Chondrocyte (in vitro differentiated cells): ENCODE results near the gene SRL. TPM values are rescaled to one million over a fixed set of nuclear protein-coding genes. Genes with fewer than 3 reads are reported as not detected.

Source experiments
- DNase-seq: peaks from one replicate; pipeline ENCODE4 v3.0.0; 2021; ENCODE audit warnings: mixed read lengths, low spot score
- H3K27ac Mint-ChIP-seq: one replicate; pipeline ENCODE4 v1.8.0; 2021; ENCODE audit warnings: mild to moderate bottlenecking, moderate library complexity, mixed read lengths; ENCODE audit not compliant: unreplicated experiment
- H3K27me3 Mint-ChIP-seq: 2 replicates; pipeline ENCODE4 v1.8.0; 2021; ENCODE audit warnings: low read depth, mixed read lengths
- H3K36me3 Mint-ChIP-seq: 2 replicates; pipeline ENCODE4 v1.8.0; 2021; ENCODE audit warnings: low read depth, mixed read lengths
- H3K4me1 Mint-ChIP-seq: 2 replicates; pipeline ENCODE4 v1.8.0; 2021; ENCODE audit warnings: low read depth, mild to moderate bottlenecking, mixed read lengths
- H3K4me3 Mint-ChIP-seq: one replicate; pipeline ENCODE4 v1.8.0; 2021; ENCODE audit warnings: mild to moderate bottlenecking, moderate library complexity, mixed read lengths; ENCODE audit not compliant: unreplicated experiment
- H3K9me3 Mint-ChIP-seq: 2 replicates; pipeline ENCODE4 v1.8.0; 2021; ENCODE audit warnings: low read depth, mixed read lengths
- CTCF ChIP-seq: fragments of 200-600 bp; sonication (generic); IDR thresholded peaks from 2 replicates; pipeline ENCODE4 v1.5.0; 2021; ENCODE audit warnings: antibody characterized with exemption, mild to moderate bottlenecking, moderate library complexity
- total RNA-seq: library from RNA; stranded (reverse); gene quantifications from 3 replicates; pipeline ENCODE4 v1.2.1, GENCODE V29; 2021

The SRL gene
- total RNA-seq, 1 donor from 2014 or later, result not detected

- TF ChIP-seq CTCF, result no peak
- DNase-seq, result no peak
- H3K4me1 Mint-ChIP-seq, result peaks cover 7% of the 10 kb centered on the region
- peak overlapping the region; percentile 77 for H3K4me3 Mint-ChIP-seq
- H3K9me3 Mint-ChIP-seq, result no peaks in the 10 kb centered on the region
- no peaks in the 10 kb centered on the region for H3K27me3 Mint-ChIP-seq
- peak overlapping the region; percentile 85 for H3K27ac Mint-ChIP-seq
- H3K36me3 Mint-ChIP-seq, result no peaks in the 10 kb centered on the region
Measured at GRCh38 chr16:4272114-4272956, 30.5 kb upstream of the SRL start.

GRCh38 chr16:4271176-4272113 lies 29.6 kb upstream of the SRL start:
- H3K4me3 Mint-ChIP-seq, result peak overlapping the region; percentile 81
- TF ChIP-seq CTCF, result peak; percentile 40
- peaks cover 7% of the 10 kb centered on the region for H3K4me1 Mint-ChIP-seq
- no peaks in the 10 kb centered on the region for H3K9me3 Mint-ChIP-seq
- DNase-seq, result peak; percentile 98
- H3K36me3 Mint-ChIP-seq, result no peaks in the 10 kb centered on the region
- H3K27me3 Mint-ChIP-seq, result no peaks in the 10 kb centered on the region
- peak overlapping the region; percentile 77 for H3K27ac Mint-ChIP-seq

- Mint-ChIP-seq H3K27ac (peak overlapping the region; percentile 77), H3K36me3 (no peaks in the 10 kb centered on the region)
Measured at GRCh38 chr16:4270595-4270994, 28.7 kb upstream of the SRL start.

GRCh38 chr16:4270091-4270490 lies 28.2 kb upstream of the SRL start:
- no peaks in the 10 kb centered on the region for H3K9me3 Mint-ChIP-seq
- H3K36me3 Mint-ChIP-seq, result no peaks in the 10 kb centered on the region
- H3K27me3 Mint-ChIP-seq, result no peaks in the 10 kb centered on the region
- DNase-seq, result no peak
- H3K27ac Mint-ChIP-seq, result no peak overlapping the region
- peaks cover 7% of the 10 kb centered on the region for H3K4me1 Mint-ChIP-seq
- no peak overlapping the region for H3K4me3 Mint-ChIP-seq
- TF ChIP-seq CTCF, result no peak

More at GRCh38 chr16:4270595-4270994, 28.7 kb upstream of the SRL start:
- DNase-seq, result no peak
- H3K4me3 Mint-ChIP-seq, result peak overlapping the region; percentile 81
- no peak for TF ChIP-seq CTCF
- H3K9me3 Mint-ChIP-seq, result no peaks in the 10 kb centered on the region
- H3K27me3 Mint-ChIP-seq, result no peaks in the 10 kb centered on the region
- H3K4me1 Mint-ChIP-seq, result peaks cover 7% of the 10 kb centered on the region

- H3K27me3 Mint-ChIP-seq, result no peaks in the 10 kb centered on the region
- peaks cover 23% of the 10 kb centered on the region for H3K4me1 Mint-ChIP-seq
- no peak overlapping the region for H3K27ac Mint-ChIP-seq
- peaks cover 1% of the 10 kb centered on the region for H3K36me3 Mint-ChIP-seq
- H3K4me3 Mint-ChIP-seq, result no peak overlapping the region
- H3K9me3 Mint-ChIP-seq, result no peaks in the 10 kb centered on the region
- DNase-seq, result no peak
- no peak for TF ChIP-seq CTCF
Measured at GRCh38 chr16:4266372-4266771, 24.5 kb upstream of the SRL start.
